ENCODE results near the gene TCF3.
"Not testable (repeated sequence)": the region's sequence is repeated elsewhere in the genome, so short reads cannot be mapped to it uniquely, and the experiment has no call there.

Gene TCF3

GRCh38 chr19:1652471-1653299 is at the start of gene TCF3:
Gene TCF3 (minus strand): TSS chr19:1652615. CDS start chr19:1650248, 2,367 bp downstream.
- DNase-seq (ENCODE audit: low spot score) = peak; percentile 97

DNA sequence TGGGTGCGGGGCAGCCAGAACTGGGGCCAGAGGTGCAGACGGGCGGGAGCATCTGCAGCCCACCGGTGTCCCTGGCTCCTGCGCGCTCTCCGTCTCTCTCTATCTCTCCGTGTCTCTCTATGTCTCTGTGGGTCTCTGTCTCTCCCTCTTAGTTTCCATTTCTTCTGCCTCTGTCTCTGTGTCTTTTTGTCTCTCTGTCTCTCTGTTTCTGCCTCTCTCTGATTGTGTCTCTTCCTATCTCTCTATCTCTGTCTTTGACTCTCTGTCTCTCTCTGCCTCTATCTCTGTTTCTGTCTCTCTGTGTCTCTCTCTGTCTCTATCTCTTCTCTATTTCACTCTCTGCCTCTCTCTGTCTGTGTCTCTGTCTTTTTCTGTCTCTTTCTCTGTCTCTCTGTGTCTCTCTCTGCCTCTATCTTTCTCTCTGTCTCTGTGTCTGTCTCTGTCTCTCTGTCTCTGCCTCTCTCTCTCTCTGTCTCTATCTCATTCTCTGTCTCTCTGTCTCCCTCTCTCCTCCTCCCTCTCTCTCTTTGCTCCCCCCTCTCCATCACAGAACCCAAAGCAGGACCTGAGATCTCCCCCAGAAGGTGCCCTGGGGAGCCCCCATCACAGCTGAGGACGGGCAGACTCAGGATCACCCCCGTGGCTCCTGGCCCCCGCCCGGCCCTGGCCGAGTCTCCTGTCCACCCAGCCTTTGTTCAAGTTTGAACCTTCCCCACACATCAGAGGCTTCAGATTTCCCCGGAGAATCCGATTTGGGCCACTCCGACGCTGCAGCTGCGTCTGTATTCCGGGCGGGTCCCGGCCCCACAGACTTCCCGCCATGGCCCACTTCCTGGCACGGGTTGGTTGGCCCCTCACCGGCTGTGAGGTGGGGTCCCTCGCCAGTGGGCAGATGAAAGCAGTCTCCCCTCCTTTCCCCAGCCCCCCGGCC is 48.6 kb upstream of the TCF3 start:
- DNase-seq (ENCODE audit: low spot score) = no peak

- no peak for DNase-seq (ENCODE audit: low spot score)
Observed at GRCh38 chr19:1699998-1700732, 47.8 kb upstream of the TCF3 start.

DNA sequence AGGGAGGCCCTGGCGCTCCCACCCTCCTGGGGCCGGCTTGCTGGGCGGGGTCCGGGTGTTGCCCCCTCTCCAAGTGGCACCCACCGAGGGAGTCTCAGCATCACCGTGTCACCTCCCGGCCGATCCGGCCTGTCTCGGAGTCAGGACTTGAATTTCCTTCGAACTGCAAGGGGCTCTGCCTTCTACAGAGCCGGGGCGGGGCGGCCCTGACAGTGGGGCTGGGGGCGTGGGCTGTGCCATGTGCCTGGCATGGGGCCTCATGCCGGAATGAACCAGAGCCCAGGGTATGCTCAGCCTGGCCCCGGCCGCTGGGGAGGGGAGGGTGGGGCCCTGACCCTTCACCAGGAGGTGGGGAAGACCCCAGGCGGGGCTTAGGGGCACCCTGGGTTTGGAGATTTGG is 47.0 kb upstream of the TCF3 start:
- no peak for DNase-seq (ENCODE audit: low spot score)

GRCh38 chr19:1698636-1699035 is 46.2 kb upstream of the TCF3 start:
- DNase-seq (ENCODE audit: low spot score) = no peak

DNA sequence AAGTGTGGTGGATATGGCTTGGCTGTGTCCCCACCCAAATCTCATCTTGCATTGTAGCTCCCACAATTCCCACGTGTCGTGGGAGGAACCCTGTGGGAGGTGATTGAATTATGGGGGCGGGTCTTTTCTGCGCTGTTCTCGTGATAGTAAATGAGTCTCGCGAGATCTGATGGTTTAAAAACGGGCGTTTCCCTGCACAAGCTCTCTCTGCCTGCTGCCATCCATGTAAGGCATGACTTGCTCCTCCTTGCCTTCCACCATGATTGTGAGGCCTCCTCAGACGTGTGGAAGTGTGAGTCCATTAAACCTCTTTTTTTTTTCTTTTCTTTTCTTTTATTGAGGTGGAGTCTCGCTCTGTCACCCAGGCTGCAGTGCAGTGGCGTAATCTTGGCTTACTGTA is 43.1 kb upstream of the TCF3 start:
- DNase-seq (ENCODE audit: low spot score) = not testable (repeated sequence)

- DNase-seq (ENCODE audit: low spot score) = no peak
Observed at GRCh38 chr19:1691589-1692290, 39.3 kb upstream of the TCF3 start.

- DNase-seq (ENCODE audit: low spot score) = no peak
Observed at GRCh38 chr19:1690699-1691307, 38.4 kb upstream of the TCF3 start.

GRCh38 chr19:1685785-1686184 is 33.4 kb upstream of the TCF3 start:
- DNase-seq (ENCODE audit: low spot score) = not testable (repeated sequence)

DNA sequence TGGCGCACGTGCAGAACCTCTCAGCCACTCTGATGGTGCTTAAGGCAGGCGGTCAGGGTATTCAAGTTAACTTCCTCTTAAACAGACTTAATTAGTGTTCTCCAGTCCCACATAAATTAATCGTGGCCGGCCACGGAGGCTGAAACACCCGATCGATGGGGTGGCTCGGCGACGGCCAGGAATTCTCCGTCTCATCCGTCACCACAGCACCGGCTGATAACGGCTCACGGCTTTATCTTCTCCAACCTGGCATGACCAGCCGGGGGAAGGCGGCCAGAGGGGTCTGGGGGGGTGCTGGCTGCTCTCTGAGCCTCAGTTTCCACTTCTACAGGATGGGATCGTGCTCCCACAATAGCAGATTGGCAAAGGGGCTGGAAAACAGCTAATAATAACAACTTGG is 32.6 kb upstream of the TCF3 start:
- no peak for DNase-seq (ENCODE audit: low spot score)

DNA sequence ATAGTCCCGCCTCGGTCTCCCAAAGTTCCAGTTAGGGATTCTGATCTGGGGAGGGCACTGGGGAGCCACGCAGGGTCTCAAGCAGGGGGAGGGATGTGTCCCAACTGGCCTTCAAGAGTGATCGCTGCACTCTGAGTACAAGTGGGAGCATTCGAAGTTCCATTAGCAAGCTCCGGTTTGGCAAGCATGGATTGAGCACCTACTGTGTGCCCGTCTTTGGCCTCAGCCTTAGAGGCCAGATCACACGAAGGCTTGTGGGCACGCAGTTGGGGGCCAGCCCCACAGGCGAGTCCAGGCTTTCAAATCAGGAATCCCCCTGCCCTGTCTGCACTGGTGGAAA is 32.1 kb upstream of the TCF3 start:
- DNase-seq (ENCODE audit: low spot score) = no peak

GRCh38 chr19:1683869-1684572 is 31.6 kb upstream of the TCF3 start:
- DNase-seq (ENCODE audit: low spot score) = no peak

GRCh38 chr19:1680976-1681375 is 28.6 kb upstream of the TCF3 start:
- no peak for DNase-seq (ENCODE audit: low spot score)

- no peak for DNase-seq (ENCODE audit: low spot score)
Observed at GRCh38 chr19:1678073-1678472, 25.7 kb upstream of the TCF3 start.

DNA sequence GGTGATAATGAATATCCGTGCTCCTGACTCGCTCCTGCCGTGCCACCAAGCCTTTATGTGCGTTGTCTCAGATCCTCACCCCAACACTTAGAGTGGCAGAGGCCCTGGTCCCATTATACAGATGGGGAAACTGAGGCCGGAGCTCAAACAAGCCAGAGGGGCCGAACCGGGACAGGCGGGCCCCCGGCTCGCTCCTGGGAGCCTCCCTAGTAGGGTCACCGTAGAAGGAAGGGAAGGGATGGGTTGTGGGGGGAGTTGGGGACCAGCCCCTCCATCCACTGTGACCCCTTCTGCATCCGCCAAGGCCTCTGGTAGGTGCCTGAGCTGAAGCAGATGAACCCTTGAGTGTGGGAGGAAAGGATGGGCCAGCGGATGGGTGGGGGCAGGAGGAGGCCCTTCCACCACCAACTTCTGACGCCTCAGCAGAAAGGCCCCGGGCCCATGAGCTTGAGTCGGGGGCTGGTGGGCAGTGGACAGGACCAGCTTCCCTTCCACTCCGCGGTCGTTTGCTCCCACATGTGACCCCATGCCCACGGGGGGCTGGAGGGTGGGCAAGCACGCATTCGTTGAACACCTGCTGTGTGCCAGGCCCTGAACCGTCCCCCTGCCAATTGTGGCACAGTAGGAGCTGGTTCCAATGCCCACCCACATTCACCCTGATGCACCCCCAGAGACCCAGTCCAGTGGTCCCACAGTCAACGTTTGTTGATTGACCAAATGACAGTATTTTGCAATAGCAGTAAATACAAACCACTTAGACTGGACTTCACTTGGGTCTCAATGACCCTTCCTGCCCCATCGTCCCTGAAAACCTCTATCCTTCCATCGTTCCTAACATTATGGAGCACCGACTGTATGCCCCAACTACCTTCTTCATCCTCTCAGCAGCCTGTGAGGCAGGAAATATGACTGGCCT is 24.2 kb upstream of the TCF3 start:
- DNase-seq (ENCODE audit: low spot score) = no peak

GRCh38 chr19:1675633-1676350 is 23.4 kb upstream of the TCF3 start:
- DNase-seq (ENCODE audit: low spot score) = no peak

DNA sequence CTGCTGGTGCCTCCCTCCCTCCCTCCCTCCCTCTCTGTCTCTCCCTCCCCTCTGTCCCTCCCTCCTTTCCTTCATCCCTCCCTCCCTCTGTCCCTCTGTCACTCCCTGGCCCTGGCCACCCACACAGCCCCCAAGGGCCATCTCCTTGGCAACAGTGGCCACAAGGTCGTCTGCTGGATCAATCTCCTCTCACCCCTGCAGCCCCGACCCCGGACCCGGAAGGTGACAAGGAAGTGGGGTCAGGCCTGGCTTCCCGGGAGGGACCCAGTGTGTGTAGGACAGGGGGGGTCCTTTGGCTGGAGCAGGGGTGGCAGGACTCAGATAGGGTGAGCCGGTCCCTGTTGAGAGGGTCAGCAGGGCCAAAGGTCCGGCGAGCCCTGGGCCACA is 21.9 kb upstream of the TCF3 start:
- no peak for DNase-seq (ENCODE audit: low spot score)

GRCh38 chr19:1673645-1674292 is 21.4 kb upstream of the TCF3 start:
- DNase-seq (ENCODE audit: low spot score) = no peak
